ENCODE data around the gene UBA3. TPM values are rescaled to one million over a fixed set of nuclear protein-coding genes. Genes with fewer than 3 reads are reported as not detected.

The UBA3 gene
- total RNA-seq, 4 donors from 2014 or later: 37.2 to 77.7 (median 48.6) TPM

GRCh38 chr3:69119138-69119537, 39.0 kb upstream of the UBA3 start:
- DNase-seq (ENCODE audit: low spot score in 2 of 2): no peak
- WGBS: 89% methylated on average over 6 of the region's 6 CpGs
- H3K9me3 ChIP-seq: no peaks in the 10 kb centered on the region
- H3K4me3 ChIP-seq: no peak overlapping the region
- TF ChIP-seq POLR2A (IDR thresholded peaks at IDR 0.05): no peak
- H3K4me1 ChIP-seq: peaks cover 8% of the 10 kb centered on the region
- H3K27ac ChIP-seq: no peak overlapping the region
- no peaks in the 10 kb centered on the region for H3K27me3 ChIP-seq
- H3K36me3 ChIP-seq: no peaks in the 10 kb centered on the region

DNA sequence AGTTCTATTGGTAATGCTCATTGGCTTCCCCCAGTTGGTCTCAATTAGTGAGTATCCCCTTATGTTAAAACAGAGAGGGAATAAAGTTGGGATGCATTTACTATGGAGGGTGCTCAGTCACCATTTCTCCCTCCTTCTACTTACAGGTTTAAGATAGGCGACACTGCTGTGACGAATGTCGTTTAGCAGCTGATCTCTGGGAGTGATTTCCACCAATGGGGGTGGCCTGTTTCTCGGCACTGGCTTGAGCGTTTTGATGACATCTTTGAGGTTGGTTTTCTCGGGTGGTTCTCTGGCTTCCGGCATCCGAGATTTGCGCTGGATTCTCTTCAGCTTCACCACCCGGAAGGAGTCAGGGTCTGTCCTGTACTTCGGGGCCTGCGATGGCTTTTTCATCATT, 38.4 kb upstream of the UBA3 start:
- H3K9me3 ChIP-seq: no peaks in the 10 kb centered on the region
- H3K4me3 ChIP-seq: no peak overlapping the region
- H3K36me3 ChIP-seq: no peaks in the 10 kb centered on the region
- H3K4me1 ChIP-seq: peaks cover 14% of the 10 kb centered on the region
- 93% methylated on average over 12 of the region's 12 CpGs for WGBS
- no peak for DNase-seq (ENCODE audit: low spot score in 2 of 2)
- no peak overlapping the region for H3K27ac ChIP-seq
- no peak for TF ChIP-seq POLR2AphosphoS5 (IDR thresholded peaks at IDR 0.05)
- TF ChIP-seq EP300 (IDR thresholded peaks at IDR 0.05): no peak
- no peaks in the 10 kb centered on the region for H3K27me3 ChIP-seq

GRCh38 chr3:69116897-69117296, 36.7 kb upstream of the UBA3 start:
- Histone ChIP-seq H3K27me3 (no peaks in the 10 kb centered on the region), H3K4me3 (no peak overlapping the region), H3K27ac (no peak overlapping the region), H3K9me3 (no peaks in the 10 kb centered on the region), H3K36me3 (no peaks in the 10 kb centered on the region), H3K4me1 (peaks cover 16% of the 10 kb centered on the region)
- WGBS: 52% methylated on average over 3 of the region's 3 CpGs
- TF ChIP-seq POLR2A (IDR thresholded peaks at IDR 0.05): no peak
- TF ChIP-seq, protein P1, sequence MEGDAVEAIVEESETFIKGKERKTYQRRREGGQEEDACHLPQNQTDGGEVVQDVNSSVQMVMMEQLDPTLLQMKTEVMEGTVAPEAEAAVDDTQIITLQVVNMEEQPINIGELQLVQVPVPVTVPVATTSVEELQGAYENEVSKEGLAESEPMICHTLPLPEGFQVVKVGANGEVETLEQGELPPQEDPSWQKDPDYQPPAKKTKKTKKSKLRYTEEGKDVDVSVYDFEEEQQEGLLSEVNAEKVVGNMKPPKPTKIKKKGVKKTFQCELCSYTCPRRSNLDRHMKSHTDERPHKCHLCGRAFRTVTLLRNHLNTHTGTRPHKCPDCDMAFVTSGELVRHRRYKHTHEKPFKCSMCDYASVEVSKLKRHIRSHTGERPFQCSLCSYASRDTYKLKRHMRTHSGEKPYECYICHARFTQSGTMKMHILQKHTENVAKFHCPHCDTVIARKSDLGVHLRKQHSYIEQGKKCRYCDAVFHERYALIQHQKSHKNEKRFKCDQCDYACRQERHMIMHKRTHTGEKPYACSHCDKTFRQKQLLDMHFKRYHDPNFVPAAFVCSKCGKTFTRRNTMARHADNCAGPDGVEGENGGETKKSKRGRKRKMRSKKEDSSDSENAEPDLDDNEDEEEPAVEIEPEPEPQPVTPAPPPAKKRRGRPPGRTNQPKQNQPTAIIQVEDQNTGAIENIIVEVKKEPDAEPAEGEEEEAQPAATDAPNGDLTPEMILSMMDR (IDR thresholded peaks at IDR 0.05): no peak
- no peak for TF ChIP-seq EP300 (IDR thresholded peaks at IDR 0.05)
- no peak for TF ChIP-seq POLR2AphosphoS5 (IDR thresholded peaks at IDR 0.05)
- no peak for DNase-seq (ENCODE audit: low spot score in 2 of 2)

GRCh38 chr3:69116162-69116561, 36.0 kb upstream of the UBA3 start:
- TF ChIP-seq, protein P1 (IDR thresholded peaks at IDR 0.05): no peak
- no peak for TF ChIP-seq EP300 (IDR thresholded peaks at IDR 0.05)
- no peak for TF ChIP-seq POLR2A (IDR thresholded peaks at IDR 0.05)
- TF ChIP-seq POLR2AphosphoS5 (IDR thresholded peaks at IDR 0.05): no peak
- no peak for DNase-seq (ENCODE audit: low spot score in 2 of 2)
- no peak overlapping the region for H3K4me3 ChIP-seq
- no peak overlapping the region for H3K27ac ChIP-seq
- H3K36me3 ChIP-seq: no peaks in the 10 kb centered on the region
- H3K27me3 ChIP-seq: no peaks in the 10 kb centered on the region
- WGBS: 81% methylated on average over 4 of the region's 4 CpGs
- H3K9me3 ChIP-seq: no peaks in the 10 kb centered on the region
- H3K4me1 ChIP-seq: peaks cover 14% of the 10 kb centered on the region

DNA sequence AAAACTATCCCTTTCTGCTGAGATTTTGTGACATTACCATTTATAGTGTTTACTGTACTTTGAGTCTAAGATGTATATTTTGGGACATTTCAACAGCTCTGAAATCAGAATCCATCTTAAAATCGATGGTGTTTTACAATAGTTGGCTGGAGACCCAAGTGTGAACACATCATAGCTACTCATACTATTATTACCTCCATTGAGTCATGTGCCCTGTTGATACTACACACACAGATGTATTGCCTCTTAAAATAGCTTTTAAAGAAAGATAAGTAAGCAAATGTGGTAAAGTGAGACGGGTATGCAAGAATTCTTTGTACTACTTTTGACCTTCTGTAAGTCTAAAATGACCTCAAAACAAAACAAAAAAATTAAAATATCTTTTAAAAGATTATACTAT, 35.6 kb upstream of the UBA3 start:
- no peak for DNase-seq (ENCODE audit: low spot score in 2 of 2)
- Histone ChIP-seq H3K4me3 (no peak overlapping the region), H3K4me1 (peaks cover 9% of the 10 kb centered on the region), H3K27ac (no peak overlapping the region), H3K9me3 (no peaks in the 10 kb centered on the region), H3K27me3 (no peaks in the 10 kb centered on the region), H3K36me3 (no peaks in the 10 kb centered on the region)
- 75% methylated on average over 2 of the region's 2 CpGs for WGBS
- TF ChIP-seq POLR2A (IDR thresholded peaks at IDR 0.05) (no peak), EP300 (IDR thresholded peaks at IDR 0.05) (no peak), POLR2AphosphoS5 (IDR thresholded peaks at IDR 0.05) (no peak)
- TF ChIP-seq, protein P1 (IDR thresholded peaks at IDR 0.05): no peak

- 46% methylated on average over 3 of the region's 3 CpGs for WGBS
- Histone ChIP-seq H3K36me3 (no peaks in the 10 kb centered on the region), H3K4me3 (no peak overlapping the region), H3K27me3 (no peaks in the 10 kb centered on the region), H3K9me3 (no peaks in the 10 kb centered on the region), H3K4me1 (peaks cover 12% of the 10 kb centered on the region), H3K27ac (no peak overlapping the region)
- TF ChIP-seq EP300 (IDR thresholded peaks at IDR 0.05): no peak
- no peak for TF ChIP-seq POLR2AphosphoS5 (IDR thresholded peaks at IDR 0.05)
- TF ChIP-seq POLR2A (IDR thresholded peaks at IDR 0.05): no peak
- no peak for DNase-seq (ENCODE audit: low spot score in 2 of 2)
Observed at GRCh38 chr3:69113536-69113935, 33.4 kb upstream of the UBA3 start.

- Histone ChIP-seq H3K27me3 (no peaks in the 10 kb centered on the region), H3K9me3 (no peaks in the 10 kb centered on the region), H3K27ac (no peak overlapping the region), H3K4me3 (no peak overlapping the region), H3K4me1 (peaks cover 12% of the 10 kb centered on the region), H3K36me3 (no peaks in the 10 kb centered on the region)
- no peak for TF ChIP-seq POLR2A (IDR thresholded peaks at IDR 0.05)
- no peak for TF ChIP-seq EP300 (IDR thresholded peaks at IDR 0.05)
- TF ChIP-seq, protein P1 (IDR thresholded peaks at IDR 0.05): no peak
- TF ChIP-seq POLR2AphosphoS5 (IDR thresholded peaks at IDR 0.05): no peak
- no peak for DNase-seq (ENCODE audit: low spot score in 2 of 2)
- 67% methylated on average over 1 of the region's 1 CpG for WGBS
Observed at GRCh38 chr3:69110941-69111546, 30.9 kb upstream of the UBA3 start.

All from suprapubic skin (tissue), 4 donors.